Neuronal stem cell (in vitro differentiated cells): Measurements from ENCODE around the gene PLOD2.

ENCODE experiments used
- DNase-seq: peaks from one replicate; pipeline ENCODE4 v3.0.0-alpha.2; 2013; ENCODE audit warnings: low spot score
- H2AFZ ChIP-seq: one replicate; pipeline ENCODE4 v1.6.1; 2013; ENCODE audit warnings: mild to moderate bottlenecking, low read length, inconsistent platforms
- H2AK5ac ChIP-seq: 2 replicates; pipeline ENCODE4 v1.6.1; 2013; ENCODE audit warnings: low read depth, mild to moderate bottlenecking, inconsistent platforms, low read length, moderate library complexity, mixed read lengths
- H2BK120ac ChIP-seq: 2 replicates; pipeline ENCODE4 v1.6.1; 2013; ENCODE audit warnings: low read depth, mild to moderate bottlenecking, inconsistent platforms, low read length, moderate library complexity, mixed read lengths
- H2BK12ac ChIP-seq: one replicate; pipeline ENCODE4 v1.6.1; 2013; ENCODE audit warnings: low read length, inconsistent platforms
- H2BK15ac ChIP-seq: 2 replicates; pipeline ENCODE4 v1.6.1; 2013; ENCODE audit warnings: mild to moderate bottlenecking, low read length, inconsistent platforms, mixed read lengths
- H2BK5ac ChIP-seq: one replicate; pipeline ENCODE4 v1.6.1; 2013; ENCODE audit warnings: inconsistent platforms, mild to moderate bottlenecking, low read length, moderate library complexity
- H3K14ac ChIP-seq: one replicate; pipeline ENCODE4 v1.6.1; 2013; ENCODE audit warnings: low read length, inconsistent platforms
- H3K18ac ChIP-seq: 2 replicates; pipeline ENCODE4 v1.6.1; 2013; ENCODE audit warnings: low read length, inconsistent platforms
- H3K23ac ChIP-seq: 2 replicates; pipeline ENCODE4 v1.6.1; 2013; ENCODE audit warnings: low read depth, mild to moderate bottlenecking, mixed read lengths, low read length, inconsistent platforms; ENCODE audit not compliant: poor library complexity
- H3K27ac ChIP-seq: replicated peaks from 3 replicates; pipeline ENCODE4 v1.5.1; 2013; ENCODE audit warnings: low read length, inconsistent platforms
- H3K27me3 ChIP-seq, 3 experiments: 2 replicates each; pipeline ENCODE4 v1.6.1; 2013; ENCODE audit warnings: low read length in 3 of 3, mild to moderate bottlenecking in 2 of 3, inconsistent platforms in 1 of 3, low read depth in 1 of 3, mixed read lengths in 1 of 3, moderate library complexity in 1 of 3; ENCODE audit not compliant: control insufficient read depth in 3 of 3, insufficient read depth in 3 of 3
- H3K36me3 ChIP-seq, 2 donors: replicated peaks in 1 of 2; 2 replicates each; pipeline ENCODE4 v1.6.1; 2013; ENCODE audit warnings: low read length in 2 of 2; ENCODE audit not compliant: control insufficient read depth in 2 of 2, insufficient read depth in 2 of 2
- H3K4ac ChIP-seq: 2 replicates; pipeline ENCODE4 v1.6.1; 2013; ENCODE audit warnings: inconsistent platforms, mild to moderate bottlenecking, low read length, moderate library complexity
- H3K4me1 ChIP-seq, 2 donors: 1 replicate in 1 of 2; 2 replicates in 1 of 2; pipeline ENCODE4 v1.6.1; 2013; ENCODE audit warnings: low read length in 2 of 2, low read depth in 1 of 2; ENCODE audit not compliant: control insufficient read depth in 2 of 2, insufficient read depth in 1 of 2
- H3K4me2 ChIP-seq: one replicate; pipeline ENCODE4 v1.6.1; 2013; ENCODE audit warnings: mild to moderate bottlenecking, low read length, inconsistent platforms; ENCODE audit not compliant: insufficient read depth, poor library complexity, severe bottlenecking
- H3K4me3 ChIP-seq, 2 donors: 2 replicates each; pipeline ENCODE4 v1.5.1; 2013; ENCODE audit warnings: low read length in 2 of 2, mild to moderate bottlenecking in 2 of 2, inconsistent platforms in 1 of 2, moderate library complexity in 1 of 2
- H3K79me1 ChIP-seq: one replicate; pipeline ENCODE4 v1.6.1; 2013; ENCODE audit warnings: low read depth, mild to moderate bottlenecking, inconsistent platforms, low read length, moderate library complexity
- H3K9ac ChIP-seq: one replicate; pipeline ENCODE4 v1.6.1; 2013; ENCODE audit warnings: mild to moderate bottlenecking, low read depth, low read length, inconsistent platforms; ENCODE audit not compliant: poor library complexity
- H3K9me3 ChIP-seq, 2 donors: replicated peaks in 1 of 2; 2 replicates each; pipeline versions ENCODE3 to v1.6.1; 2013; ENCODE audit warnings: low read length in 2 of 2, mild to moderate bottlenecking in 2 of 2, inconsistent platforms in 1 of 2, low read depth in 1 of 2, mixed read lengths in 1 of 2, moderate library complexity in 1 of 2; ENCODE audit not compliant: control insufficient read depth in 2 of 2, insufficient read depth in 1 of 2
- H4K8ac ChIP-seq: one replicate; pipeline ENCODE4 v1.6.1; 2013; ENCODE audit warnings: low read depth, mild to moderate bottlenecking, inconsistent platforms, low read length, moderate library complexity
- H4K91ac ChIP-seq: one replicate; pipeline ENCODE4 v1.6.1; 2013; ENCODE audit warnings: low read length, low read depth, mild to moderate bottlenecking, inconsistent platforms; ENCODE audit not compliant: poor library complexity
- WGBS, 2 donors: extraction: QIAGEN DNeasy Blood & Tissue Kit; methylation state at CpG; one replicate each; pipeline ENCODE4 v1.1.7; 2013; ENCODE audit warnings: missing lambda C conversion rate in 2 of 2, mixed read lengths in 1 of 2; ENCODE audit not compliant: insufficient read length in 2 of 2, insufficient replicate concordance in 1 of 2; ENCODE audit errors: extremely low coverage in 2 of 2; 5-methylcytosine and 5-hydroxymethylcytosine counted together

PLOD2 gene

GRCh38 chr3:146077181-146077580 lies 83.8 kb downstream of the PLOD2 start:
- Histone ChIP-seq H2BK120ac (no peak overlapping the region), H3K23ac (no peak overlapping the region), H4K8ac (no peak overlapping the region), H3K27ac (no peak overlapping the region), H3K4me3 (no peak overlapping the region), H3K36me3 (no peaks in the 10 kb centered on the region), H3K18ac (no peak overlapping the region), H3K4me2 (no peak overlapping the region), H3K9ac (no peak overlapping the region), H3K4me1 (no peaks in the 10 kb centered on the region), H3K27me3 (no peaks in the 10 kb centered on the region), H3K79me1 (no peaks in the 10 kb centered on the region), H3K4ac (no peak overlapping the region), H2AFZ (no peak overlapping the region), H3K14ac (no peak overlapping the region), H2BK15ac (no peak overlapping the region), H2AK5ac (no peak overlapping the region), H2BK12ac (no peak overlapping the region), H3K9me3 (no peaks in the 10 kb centered on the region), H4K91ac (no peak overlapping the region), H2BK5ac (no peak overlapping the region)
- DNase-seq: no peak
- no CpG with 5 or more reads among the region's 1 CpG for WGBS, 2 donors

DNA sequence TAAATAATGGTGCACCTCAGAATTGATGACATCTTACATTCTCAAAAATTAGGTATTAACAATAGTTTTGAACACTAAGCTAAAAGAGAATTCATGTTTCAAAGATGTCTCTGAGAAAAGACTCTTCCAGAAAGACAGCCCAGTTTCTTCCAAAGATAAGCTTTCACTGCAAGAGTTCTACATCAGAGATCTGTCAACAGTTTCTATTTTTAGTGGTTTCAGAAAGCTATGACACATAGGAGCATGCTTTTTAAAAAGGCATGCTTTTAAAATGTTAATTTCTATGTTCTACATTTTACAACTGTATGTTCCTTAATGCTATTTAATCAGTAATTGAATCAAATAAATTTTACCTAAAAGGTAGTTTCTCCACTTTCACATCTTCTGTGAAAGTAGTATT lies 88.2 kb downstream of the PLOD2 start:
- H4K91ac ChIP-seq: no peak overlapping the region
- H3K4me1 ChIP-seq: no peaks in the 10 kb centered on the region
- no peak overlapping the region for H2BK5ac ChIP-seq
- no peak overlapping the region for H2AK5ac ChIP-seq
- H2BK12ac ChIP-seq: no peak overlapping the region
- no peak overlapping the region for H3K4me3 ChIP-seq
- no peak overlapping the region for H2BK15ac ChIP-seq
- no peak overlapping the region for H3K23ac ChIP-seq
- no peak overlapping the region for H2BK120ac ChIP-seq
- H3K79me1 ChIP-seq: no peaks in the 10 kb centered on the region
- H3K4ac ChIP-seq: no peak overlapping the region
- H3K18ac ChIP-seq: no peak overlapping the region
- H4K8ac ChIP-seq: no peak overlapping the region
- H3K14ac ChIP-seq: no peak overlapping the region
- H3K36me3 ChIP-seq: no peaks in the 10 kb centered on the region
- no peak overlapping the region for H3K27ac ChIP-seq
- DNase-seq: no peak
- no peak overlapping the region for H3K9ac ChIP-seq
- H2AFZ ChIP-seq: no peak overlapping the region
- no peaks in the 10 kb centered on the region for H3K27me3 ChIP-seq
- H3K9me3 ChIP-seq: no peaks in the 10 kb centered on the region
- H3K4me2 ChIP-seq: no peak overlapping the region

DNA sequence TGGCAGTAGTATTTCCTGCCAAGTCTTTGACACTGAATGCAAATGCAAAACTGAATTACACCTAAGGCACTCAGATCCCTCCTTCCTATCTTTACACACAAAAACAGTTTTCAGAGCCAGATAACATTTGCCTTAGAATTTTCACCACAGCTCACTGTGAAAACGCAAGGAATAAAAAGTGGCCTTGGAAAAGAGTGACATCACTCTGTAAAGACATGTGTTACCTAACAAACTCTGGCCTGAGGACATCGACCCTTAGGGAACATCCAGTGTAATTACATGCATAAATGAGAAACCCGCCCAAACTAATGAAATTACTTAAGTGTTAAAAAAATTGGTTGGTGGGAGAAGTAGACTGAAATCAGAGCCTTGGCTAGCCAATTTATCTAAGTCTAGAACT lies 88.9 kb downstream of the PLOD2 start:
- Histone ChIP-seq H3K27ac (no peak overlapping the region), H3K23ac (no peak overlapping the region), H3K36me3 (no peaks in the 10 kb centered on the region), H2BK5ac (no peak overlapping the region), H2BK15ac (no peak overlapping the region), H3K9me3 (no peaks in the 10 kb centered on the region), H2BK12ac (no peak overlapping the region), H3K4me1 (no peaks in the 10 kb centered on the region), H2AK5ac (no peak overlapping the region), H3K4me2 (no peak overlapping the region), H3K79me1 (no peaks in the 10 kb centered on the region), H4K8ac (no peak overlapping the region), H2AFZ (no peak overlapping the region), H3K4me3 (no peak overlapping the region), H3K4ac (no peak overlapping the region), H3K27me3 (no peaks in the 10 kb centered on the region), H2BK120ac (no peak overlapping the region), H3K9ac (no peak overlapping the region), H4K91ac (no peak overlapping the region), H3K18ac (no peak overlapping the region), H3K14ac (no peak overlapping the region)
- no peak for DNase-seq
- no CpG with 5 or more reads among the region's 3 CpGs for WGBS, 2 donors

DNA sequence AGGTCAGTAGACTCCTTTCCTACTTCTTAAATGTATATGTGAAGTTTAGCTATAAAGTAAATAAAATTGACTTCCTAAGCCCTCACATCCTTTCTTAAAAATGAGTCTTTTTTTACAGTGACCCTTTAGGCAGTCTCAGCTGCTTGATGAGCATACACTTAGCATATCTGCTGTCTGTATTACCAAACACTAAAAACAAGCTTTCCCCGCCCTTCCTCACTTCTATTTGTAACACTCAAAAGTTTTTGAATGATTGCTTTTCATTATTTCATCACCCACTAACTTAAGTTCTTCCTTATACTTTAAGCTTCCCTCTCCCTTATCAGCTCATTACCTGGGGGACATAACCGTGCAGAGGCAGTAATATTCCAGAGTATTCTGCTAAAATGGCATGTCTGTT lies 89.4 kb downstream of the PLOD2 start:
- H3K4me2 ChIP-seq: no peak overlapping the region
- no peak overlapping the region for H2BK12ac ChIP-seq
- H3K9me3 ChIP-seq: no peaks in the 10 kb centered on the region
- H2AFZ ChIP-seq: no peak overlapping the region
- H2BK15ac ChIP-seq: no peak overlapping the region
- H2BK120ac ChIP-seq: no peak overlapping the region
- H3K4ac ChIP-seq: no peak overlapping the region
- H4K91ac ChIP-seq: no peak overlapping the region
- no peak overlapping the region for H2AK5ac ChIP-seq
- H3K27ac ChIP-seq: no peak overlapping the region
- H4K8ac ChIP-seq: no peak overlapping the region
- no peaks in the 10 kb centered on the region for H3K27me3 ChIP-seq
- no peaks in the 10 kb centered on the region for H3K4me1 ChIP-seq
- no peak overlapping the region for H3K23ac ChIP-seq
- H2BK5ac ChIP-seq: no peak overlapping the region
- H3K18ac ChIP-seq: no peak overlapping the region
- no peak overlapping the region for H3K4me3 ChIP-seq
- no peaks in the 10 kb centered on the region for H3K79me1 ChIP-seq
- H3K36me3 ChIP-seq: no peaks in the 10 kb centered on the region
- WGBS, 2 donors: no CpG with 5 or more reads among the region's 2 CpGs
- no peak overlapping the region for H3K9ac ChIP-seq
- H3K14ac ChIP-seq: no peak overlapping the region
- no peak for DNase-seq
